HG03060 (cell line): ENCODE results near the gene ZNF518B.

ENCODE experiments used
- ATAC-seq: cut with Tn5 transposase; IDR thresholded peaks from one replicate; pipeline ENCODE4 v1.9.1; 2021; ENCODE audit warnings: low read depth, moderate number of reproducible peaks; ENCODE audit not compliant: unreplicated experiment

Gene ZNF518B

GRCh38 chr4:10457255-10457801 is at the start of gene ZNF518B:
Gene ZNF518B (minus strand): TSS chr4:10457426. CDS start chr4:10446328, 11,098 bp downstream.
- ATAC-seq, result peak; percentile 43

GRCh38 chr4:10506077-10506476 is 48.9 kb upstream of the ZNF518B start:
- no peak for ATAC-seq

GRCh38 chr4:10504570-10505179 is 47.4 kb upstream of the ZNF518B start:
- ATAC-seq, result no peak

GRCh38 chr4:10502717-10503116 is 45.5 kb upstream of the ZNF518B start:
- ATAC-seq, result no peak

- no peak for ATAC-seq
Measured at GRCh38 chr4:10500776-10501175, 43.5 kb upstream of the ZNF518B start.

- ATAC-seq, result no peak
Measured at GRCh38 chr4:10496200-10496599, 39.0 kb upstream of the ZNF518B start.

GRCh38 chr4:10495651-10496050 is 38.4 kb upstream of the ZNF518B start:
- no peak for ATAC-seq

GRCh38 chr4:10492464-10492863 is 35.2 kb upstream of the ZNF518B start:
- no peak for ATAC-seq

- no peak for ATAC-seq
Measured at GRCh38 chr4:10491401-10491800, 34.2 kb upstream of the ZNF518B start.

GRCh38 chr4:10490996-10491395 is 33.8 kb upstream of the ZNF518B start:
- no peak for ATAC-seq

GRCh38 chr4:10482913-10483312 is 25.7 kb upstream of the ZNF518B start:
- ATAC-seq, result no peak

GRCh38 chr4:10480616-10481015 is 23.4 kb upstream of the ZNF518B start:
- no peak for ATAC-seq

- no peak for ATAC-seq
Measured at GRCh38 chr4:10478621-10479020, 21.4 kb upstream of the ZNF518B start.

GRCh38 chr4:10470505-10470904 is 13.3 kb upstream of the ZNF518B start:
- no peak for ATAC-seq

- ATAC-seq, result no peak
Measured at GRCh38 chr4:10466161-10466560, 8.9 kb upstream of the ZNF518B start.

GRCh38 chr4:10462876-10463275 is 5.7 kb upstream of the ZNF518B start:
- no peak for ATAC-seq

GRCh38 chr4:10461850-10462400 is 4.7 kb upstream of the ZNF518B start:
- ATAC-seq, result no peak

- peak; percentile 28 for ATAC-seq
Measured at GRCh38 chr4:10461091-10461849, 4.0 kb upstream of the ZNF518B start.

GRCh38 chr4:10460313-10461047 is 3.3 kb upstream of the ZNF518B start:
- ATAC-seq, result no peak

GRCh38 chr4:10459305-10459704 is 2.1 kb upstream of the ZNF518B start:
- ATAC-seq, result no peak

GRCh38 chr4:10458177-10458576 is 951 bp upstream of the ZNF518B start:
- ATAC-seq, result no peak
